HEK293 (cell line): Measurements from ENCODE around the gene IBA57.
A peak's percentile ranks its signal among the peaks of the same experiment; 100 is the strongest.

ENCODE experiments used
- CTCF ChIA-PET: fragments of 350-600 bp; formaldehyde crosslinking; extraction: SDS; loops from one replicate; lab custom pipeline; 2021; ENCODE audit warnings: antibody characterized with exemption; lab: Yijun Ruan, JAX
- POLR2A ChIA-PET: fragments of 300-600 bp; formaldehyde crosslinking; extraction: SDS; loops from one replicate; lab custom pipeline; 2020; ENCODE audit warnings: antibody characterized with exemption, inconsistent platforms; lab: Yijun Ruan, JAX
- H3K27ac ChIP-seq: fragments of 200-500 bp; sonication (Bioruptor generic); 2 replicates; pipeline ENCODE4 v1.5.1; 2014; ENCODE audit warnings: low read depth, low read length, control low read depth, inconsistent platforms; ENCODE audit errors: extremely low read depth
- H3K36me3 ChIP-seq, 2 experiments: fragments of 200-500 bp in 1 of 2; sonication (Bioruptor generic) in 1 of 2; 1 replicate in 1 of 2; 2 replicates in 1 of 2; pipeline ENCODE4 v1.5.1; 2014 to 2017; ENCODE audit warnings: inconsistent platforms in 2 of 2, low read length in 2 of 2; ENCODE audit not compliant: control insufficient read depth in 2 of 2, insufficient read depth in 1 of 2
- H3K4me1 ChIP-seq: fragments of 200-500 bp; sonication (Bioruptor generic); 2 replicates; pipeline ENCODE4 v1.5.1; 2014; ENCODE audit warnings: mild to moderate bottlenecking, low read length, inconsistent platforms; ENCODE audit not compliant: control insufficient read depth, insufficient read depth
- H3K4me3 ChIP-seq: 2 replicates; pipeline ENCODE4 v1.5.1; 2011; ENCODE audit warnings: low read depth, mild to moderate bottlenecking, control low read depth, low read length, moderate library complexity
- H3K9me3 ChIP-seq: fragments of 200-500 bp; sonication (Bioruptor generic); 2 replicates; pipeline ENCODE4 v1.5.1; 2014; ENCODE audit warnings: low read depth, low read length, inconsistent platforms; ENCODE audit not compliant: control insufficient read depth, insufficient read depth
- EGR2 ChIP-seq: fragments of 450-650 bp; formaldehyde crosslinking; IDR thresholded peaks from 2 replicates; pipeline ENCODE4 v1.5.1; 2016; ENCODE audit warnings: low read depth, missing biosample characterization, missing genetic modification characterization
- IKZF3 ChIP-seq: fragments of 450-650 bp; IDR thresholded peaks from 2 replicates; pipeline ENCODE4 v1.5.0; 2018; ENCODE audit warnings: missing biosample characterization, mild to moderate bottlenecking, missing genetic modification characterization, moderate library complexity
- KLF1 ChIP-seq: fragments of 450-650 bp; formaldehyde crosslinking; IDR thresholded peaks from 2 replicates; pipeline ENCODE4 v1.5.1; 2016; ENCODE audit warnings: missing biosample characterization, missing genetic modification characterization
- KLF7 ChIP-seq: fragments of 450-650 bp; formaldehyde crosslinking; IDR thresholded peaks from 2 replicates; pipeline ENCODE4 v1.5.1; 2016; ENCODE audit warnings: missing biosample characterization, missing genetic modification characterization, borderline replicate concordance
- KLF8 ChIP-seq: fragments of 450-650 bp; formaldehyde crosslinking; IDR thresholded peaks from 2 replicates; pipeline ENCODE4 v1.5.1; 2016; ENCODE audit warnings: missing biosample characterization, missing genetic modification characterization
- KLF9 ChIP-seq: fragments of 450-650 bp; formaldehyde crosslinking; IDR thresholded peaks from 2 replicates; pipeline ENCODE4 v1.5.1; 2016; ENCODE audit warnings: missing biosample characterization, missing genetic modification characterization, low read depth
- SP2 ChIP-seq: fragments of 450-650 bp; formaldehyde crosslinking; IDR thresholded peaks from 2 replicates; pipeline ENCODE4 v1.5.1; 2016; ENCODE audit warnings: missing biosample characterization, missing genetic modification characterization
- SP3 ChIP-seq: fragments of 450-650 bp; formaldehyde crosslinking; IDR thresholded peaks from 2 replicates; pipeline ENCODE4 v1.5.1; 2016; ENCODE audit warnings: missing biosample characterization, missing genetic modification characterization
- SP7 ChIP-seq: fragments of 450-650 bp; formaldehyde crosslinking; IDR thresholded peaks from 2 replicates; pipeline ENCODE4 v1.5.1; 2016; ENCODE audit warnings: missing biosample characterization, missing genetic modification characterization
- ZBTB10 ChIP-seq: fragments of 450-650 bp; formaldehyde crosslinking; IDR thresholded peaks from 2 replicates; pipeline ENCODE4 v1.5.1; 2016; ENCODE audit warnings: missing biosample characterization, missing genetic modification characterization
- ZBTB17 ChIP-seq: fragments of 450-650 bp; formaldehyde crosslinking; IDR thresholded peaks from 2 replicates; pipeline ENCODE4 v1.5.1; 2016; ENCODE audit warnings: missing biosample characterization, missing genetic modification characterization
- ZBTB20 ChIP-seq: fragments of 450-650 bp; formaldehyde crosslinking; IDR thresholded peaks from 2 replicates; pipeline ENCODE4 v1.5.1; 2016; ENCODE audit warnings: missing biosample characterization, missing genetic modification characterization
- ZNF121 ChIP-seq: fragments of 450-650 bp; formaldehyde crosslinking; IDR thresholded peaks from 2 replicates; pipeline ENCODE4 v1.5.1; 2016; ENCODE audit warnings: missing biosample characterization, missing genetic modification characterization
- ZNF132 ChIP-seq: fragments of 450-650 bp; formaldehyde crosslinking; IDR thresholded peaks from 2 replicates; pipeline ENCODE4 v1.5.1; 2017; ENCODE audit warnings: missing biosample characterization, missing genetic modification characterization, borderline replicate concordance
- ZNF146 ChIP-seq: fragments of 450-650 bp; formaldehyde crosslinking; IDR thresholded peaks from 2 replicates; pipeline ENCODE4 v1.5.1; 2016; ENCODE audit warnings: missing biosample characterization, missing genetic modification characterization
- ZNF394 ChIP-seq: fragments of 450-650 bp; formaldehyde crosslinking; IDR thresholded peaks from 2 replicates; pipeline ENCODE4 v1.5.1; 2016; ENCODE audit warnings: missing biosample characterization, missing genetic modification characterization, mild to moderate bottlenecking, moderate library complexity, borderline replicate concordance
- ZNF600 ChIP-seq: fragments of 450-650 bp; formaldehyde crosslinking; IDR thresholded peaks from 2 replicates; pipeline ENCODE4 v1.5.1; 2016; ENCODE audit warnings: missing biosample characterization, missing genetic modification characterization
- ZNF670 ChIP-seq: fragments of 450-650 bp; formaldehyde crosslinking; IDR thresholded peaks from 2 replicates; pipeline ENCODE4 v1.5.1; 2016; ENCODE audit warnings: missing biosample characterization, missing genetic modification characterization, low read depth
- ZNF692 ChIP-seq: fragments of 450-650 bp; formaldehyde crosslinking; IDR thresholded peaks from 2 replicates; pipeline ENCODE4 v1.5.1; 2016; ENCODE audit warnings: missing biosample characterization, missing genetic modification characterization
- ZNF76 ChIP-seq: fragments of 450-650 bp; formaldehyde crosslinking; IDR thresholded peaks from 2 replicates; pipeline ENCODE4; 2016; ENCODE audit warnings: low read depth, missing biosample characterization, missing genetic modification characterization, borderline replicate concordance
- ZSCAN30 ChIP-seq: fragments of 450-650 bp; IDR thresholded peaks from 2 replicates; pipeline ENCODE4 v1.5.1; 2018; ENCODE audit warnings: missing biosample characterization, mild to moderate bottlenecking, missing genetic modification characterization, moderate library complexity
- TF ChIP-seq, protein P1 (sequence below): fragments of 450-650 bp; formaldehyde crosslinking; IDR thresholded peaks from 2 replicates; pipeline ENCODE4 v1.5.1; 2016; ENCODE audit warnings: missing biosample characterization, missing genetic modification characterization
- TF ChIP-seq, protein P2 (sequence below): fragments of 450-650 bp; formaldehyde crosslinking; IDR thresholded peaks from 2 replicates; pipeline ENCODE4 v1.5.1; 2016; ENCODE audit warnings: missing biosample characterization, missing genetic modification characterization

IBA57 gene

DNA sequence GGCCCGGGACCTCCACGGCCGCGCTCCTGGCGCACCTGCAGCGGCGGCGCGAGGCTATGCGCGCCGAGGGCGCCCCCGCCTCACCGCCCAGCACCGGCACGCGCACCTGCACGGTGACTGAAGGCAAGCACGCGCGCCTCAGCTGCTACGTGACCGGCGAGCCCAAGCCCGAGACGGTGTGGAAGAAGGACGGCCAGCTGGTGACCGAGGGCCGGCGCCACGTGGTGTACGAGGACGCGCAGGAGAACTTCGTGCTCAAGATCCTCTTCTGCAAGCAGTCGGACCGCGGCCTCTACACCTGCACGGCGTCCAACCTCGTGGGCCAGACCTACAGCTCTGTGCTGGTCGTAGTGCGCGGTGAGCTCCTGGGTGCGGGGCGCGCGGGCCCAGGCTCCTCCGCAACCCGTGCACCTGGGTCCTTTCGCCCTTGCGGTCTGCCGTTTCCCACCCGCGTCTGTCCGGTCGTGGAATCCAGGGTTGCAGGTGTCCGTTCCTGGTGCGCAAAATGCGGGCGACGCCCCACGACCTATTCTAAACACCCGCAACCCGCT is 46.9 kb downstream of the IBA57 start:
- no peaks in the 10 kb centered on the region for H3K9me3 ChIP-seq
- no peaks in the 10 kb centered on the region; the same call in 1 of the 2 replicates for H3K4me1 ChIP-seq
- peak overlapping the region; percentile 35 for H3K4me3 ChIP-seq
- no peak overlapping the region for H3K27ac ChIP-seq
- TF ChIP-seq ZNF121, result no peak
- no peak for TF ChIP-seq ZNF670 (tag by site-specific recombination)
- TF ChIP-seq ZNF132 (tag by site-specific recombination), result no peak
- ChIA-PET POLR2A (interaction anchor here (2.9 kb wide), 1 partner anchor 47 kb away, joined by 17 read pairs; the partner anchor contains the start of gene IBA57), CTCF (interaction anchor here (0.5 to 0.6 kb wide), 2 partner anchors 9 to 182 kb away, joined by 3 to 5 read pairs; no protein-coding TSS in a partner anchor)
- H3K36me3 ChIP-seq, result peaks cover 0 to 5% of the 10 kb centered on the region in 2 experiments; a peak in 1 of 3 replicates

DNA sequence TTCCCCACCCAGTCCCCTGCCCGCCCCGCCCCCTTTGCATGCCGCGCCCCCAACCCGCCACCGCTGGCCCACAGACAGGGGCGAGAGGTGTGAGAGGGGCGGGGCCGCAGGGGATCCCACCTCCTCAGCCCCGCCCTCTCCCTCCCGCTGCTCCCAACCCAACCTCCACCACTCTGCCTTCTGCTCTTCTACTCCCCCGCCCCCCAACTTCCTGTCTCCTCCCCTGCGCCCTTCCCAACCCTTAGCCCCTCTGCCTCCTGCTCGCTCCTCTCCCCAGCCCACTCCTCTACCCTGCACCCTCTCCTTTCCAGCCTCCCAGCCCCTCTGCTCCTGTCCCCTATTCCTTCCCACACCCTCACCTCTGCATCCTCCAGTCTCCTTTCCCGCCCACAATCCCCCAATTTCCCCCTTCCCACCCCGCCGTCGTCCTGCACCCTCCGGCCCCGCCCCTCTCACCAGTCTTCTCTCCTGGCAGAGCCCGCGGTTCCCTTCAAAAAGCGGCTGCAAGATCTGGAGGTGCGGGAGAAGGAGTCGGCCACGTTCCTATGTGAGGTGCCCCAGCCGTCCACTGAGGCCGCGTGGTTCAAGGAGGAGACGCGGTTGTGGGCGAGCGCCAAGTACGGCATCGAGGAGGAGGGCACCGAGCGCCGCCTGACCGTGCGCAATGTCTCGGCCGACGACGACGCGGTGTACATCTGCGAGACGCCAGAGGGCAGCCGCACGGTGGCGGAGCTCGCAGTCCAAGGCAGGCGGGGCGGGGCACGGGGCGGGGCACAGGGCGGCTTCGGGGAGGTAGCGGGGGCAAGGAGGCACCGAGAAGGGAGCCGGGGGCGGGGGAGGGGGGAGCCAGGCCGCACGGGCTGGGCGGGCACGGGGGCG is 47.6 kb downstream of the IBA57 start:
- H3K9me3 ChIP-seq, result no peaks in the 10 kb centered on the region
- no peaks in the 10 kb centered on the region; the same call in 1 of the 2 replicates for H3K4me1 ChIP-seq
- peaks cover 2 to 5% of the 10 kb centered on the region in 2 experiments; a peak in 2 of 3 replicates for H3K36me3 ChIP-seq
- H3K27ac ChIP-seq, result peak overlapping the region; percentile 71
- POLR2A ChIA-PET, result interaction anchor here (0.6 to 2.9 kb wide), 7 partner anchors 19 to 244 kb away, joined by 3 to 17 read pairs (median 3); partner anchors contain the start of genes IBA57 and TRIM11
- peak overlapping the region; percentile 67 for H3K4me3 ChIP-seq
- CTCF ChIA-PET, result interaction anchor here (0.5 to 1.7 kb wide), 7 partner anchors 9 to 82 kb away, joined by 3 to 15 read pairs (median 4); no protein-coding TSS in a partner anchor
- TF ChIP-seq ZNF394 (tag by site-specific recombination) (no peak), ZNF146 (tag by site-specific recombination) (0 out of 2 replicates have a peak, but pooled peaks have one; percentile 32), KLF7 (tag by site-specific recombination) (peak; percentile 14; the same call in 1 of the 2 replicates), KLF8 (tag by site-specific recombination) (peak; percentile 88), ZBTB17 (peak; percentile 83), ZSCAN30 (tag by site-specific recombination) (0 out of 2 replicates have a peak, but pooled peaks have one; percentile 60), KLF9 (tag by site-specific recombination) (peak; percentile 75), SP3 (tag by site-specific recombination) (peak; percentile 93), IKZF3 (tag by site-specific recombination) (no peak), ZBTB20 (tag by site-specific recombination) (peak; percentile 64; the same call in 1 of the 2 replicates), ZNF600 (tag by site-specific recombination) (peak; percentile 97), KLF1 (peak; percentile 97), SP7 (tag by site-specific recombination) (0 out of 2 replicates have a peak, but pooled peaks have one; percentile 70), ZNF76 (tag by site-specific recombination) (peak; percentile 87), ZNF692 (tag by site-specific recombination) (0 out of 2 replicates have a peak, but pooled peaks have one; percentile 18), ZBTB10 (tag by site-specific recombination) (0 out of 2 replicates have a peak, but pooled peaks have one; percentile 62), EGR2 (peak; percentile 94), SP2 (peak; percentile 92)
- TF ChIP-seq, protein P1, sequence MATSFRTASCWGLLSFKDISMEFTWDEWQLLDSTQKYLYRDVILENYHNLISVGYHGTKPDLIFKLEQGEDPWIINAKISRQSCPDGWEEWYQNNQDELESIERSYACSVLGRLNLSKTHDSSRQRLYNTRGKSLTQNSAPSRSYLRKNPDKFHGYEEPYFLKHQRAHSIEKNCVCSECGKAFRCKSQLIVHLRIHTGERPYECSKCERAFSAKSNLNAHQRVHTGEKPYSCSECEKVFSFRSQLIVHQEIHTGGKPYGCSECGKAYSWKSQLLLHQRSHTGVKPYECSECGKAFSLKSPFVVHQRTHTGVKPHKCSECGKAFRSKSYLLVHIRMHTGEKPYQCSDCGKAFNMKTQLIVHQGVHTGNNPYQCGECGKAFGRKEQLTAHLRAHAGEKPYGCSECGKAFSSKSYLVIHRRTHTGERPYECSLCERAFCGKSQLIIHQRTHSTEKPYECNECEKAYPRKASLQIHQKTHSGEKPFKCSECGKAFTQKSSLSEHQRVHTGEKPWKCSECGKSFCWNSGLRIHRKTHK (tag by site-specific recombination), result no peak
- TF ChIP-seq, protein P2, sequence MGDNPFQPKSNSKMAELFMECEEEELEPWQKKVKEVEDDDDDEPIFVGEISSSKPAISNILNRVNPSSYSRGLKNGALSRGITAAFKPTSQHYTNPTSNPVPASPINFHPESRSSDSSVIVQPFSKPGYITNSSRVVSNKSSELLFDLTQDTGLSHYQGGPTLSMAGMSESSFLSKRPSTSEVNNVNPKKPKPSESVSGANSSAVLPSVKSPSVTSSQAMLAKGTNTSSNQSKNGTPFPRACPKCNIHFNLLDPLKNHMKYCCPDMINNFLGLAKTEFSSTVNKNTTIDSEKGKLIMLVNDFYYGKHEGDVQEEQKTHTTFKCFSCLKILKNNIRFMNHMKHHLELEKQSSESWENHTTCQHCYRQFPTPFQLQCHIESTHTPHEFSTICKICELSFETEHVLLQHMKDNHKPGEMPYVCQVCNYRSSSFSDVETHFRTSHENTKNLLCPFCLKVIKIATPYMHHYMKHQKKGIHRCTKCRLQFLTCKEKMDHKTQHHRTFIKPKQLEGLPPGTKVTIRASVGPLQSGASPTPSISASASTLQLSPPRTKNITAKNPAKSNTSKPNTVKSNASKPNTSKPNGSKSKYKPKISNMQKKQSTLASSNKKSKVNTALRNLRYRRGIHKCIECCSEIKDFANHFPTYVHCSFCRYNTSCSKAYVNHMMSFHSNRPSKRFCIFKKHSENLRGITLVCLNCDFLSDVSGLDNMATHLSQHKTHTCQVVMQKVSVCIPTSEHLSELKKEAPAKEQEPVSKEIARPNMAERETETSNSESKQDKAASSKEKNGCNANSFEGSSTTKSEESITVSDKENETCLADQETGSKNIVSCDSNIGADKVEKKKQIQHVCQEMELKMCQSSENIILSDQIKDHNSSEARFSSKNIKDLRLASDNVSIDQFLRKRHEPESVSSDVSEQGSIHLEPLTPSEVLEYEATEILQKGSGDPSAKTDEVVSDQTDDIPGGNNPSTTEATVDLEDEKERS (tag by site-specific recombination), result no peak
